ENCODE data around the gene PRKN. TPM values are rescaled to one million over a fixed set of nuclear protein-coding genes. Genes with fewer than 3 reads are reported as not detected.

PRKN gene
- total RNA-seq, 1 experiment from 2014 or later = 2.0 TPM

GRCh38 chr6:162710936-162711335 is 16.6 kb downstream of the PRKN start:
- H3K9me3 ChIP-seq (ENCODE audit: control insufficient read depth, low read depth, low read length) = no peaks in the 10 kb centered on the region
- Mint-ChIP-seq H3K36me3 (ENCODE audit: insufficient read depth in 1 of 3, low read depth in 3 of 3) (peaks cover 0 to 11% (median 0%) of the 10 kb centered on the region in 3 experiments; a peak in 3 of 7 replicates), H3K27ac (no peak overlapping the region), H3K4me1 (peaks cover 13 to 17% of the 10 kb centered on the region in 2 experiments), H3K27me3 (ENCODE audit: low read depth) (no peaks in the 10 kb centered on the region), H3K4me3 (no peak overlapping the region), H3K9me3 (peaks cover 4 to 7% of the 10 kb centered on the region in 2 experiments; a peak in 3 of 5 replicates)
- H3K79me1 ChIP-seq (ENCODE audit: insufficient read depth, low read depth, low read length, poor library complexity, severe bottlenecking) = no peaks in the 10 kb centered on the region
- H4K8ac ChIP-seq (replicated peaks; ENCODE audit: insufficient read length, low read depth, low read length) = no peak overlapping the region
- no peak overlapping the region for H4K5ac ChIP-seq (ENCODE audit: insufficient read length, low read depth, low read length)
- no peak overlapping the region for H4K91ac ChIP-seq (ENCODE audit: insufficient read length, low read depth, low read length)
- no peak overlapping the region for H3K56ac ChIP-seq (ENCODE audit: insufficient read length, low read depth, low read length)
- H3K4me2 ChIP-seq (ENCODE audit: insufficient read depth, insufficient read length, low read length) = no peak overlapping the region
- H2BK12ac ChIP-seq (ENCODE audit: insufficient read length, low read depth, low read length) = no peak overlapping the region
- no peak overlapping the region for H3K9ac ChIP-seq (ENCODE audit: extremely low read depth, insufficient read length, low read length)
- no peaks in the 10 kb centered on the region for H3K23me2 ChIP-seq (ENCODE audit: insufficient read length, low read depth, low read length, poor library complexity, severe bottlenecking)
- H2AK5ac ChIP-seq (ENCODE audit: insufficient read length, low read length) = no peak overlapping the region
- no peak overlapping the region for H3K4ac ChIP-seq (ENCODE audit: low read depth, low read length)
- no CpG with 5 or more reads among the region's 2 CpGs for WGBS (ENCODE audit: extremely low coverage, insufficient read length, low lambda C conversion rate)
- H3K27me3 ChIP-seq (ENCODE audit: insufficient read depth, low read length) = no peaks in the 10 kb centered on the region
- H3K23ac ChIP-seq (ENCODE audit: insufficient read length, low read depth, low read length) = no peak overlapping the region
- H2AFZ ChIP-seq (ENCODE audit: low read length) = no peak overlapping the region
- H2BK20ac ChIP-seq (ENCODE audit: low read depth, low read length, poor library complexity, severe bottlenecking) = no peak overlapping the region
- H3K4me1 ChIP-seq (ENCODE audit: insufficient read depth, low read length) = no peaks in the 10 kb centered on the region
- no peak overlapping the region for H2BK5ac ChIP-seq (ENCODE audit: insufficient read length, low read length)
- TF ChIP-seq CTCF (conservative IDR thresholded peaks at IDR 0.05) = no peak
- H3K27ac ChIP-seq (ENCODE audit: insufficient read length, low read depth, low read length) = no peak overlapping the region
- H3K18ac ChIP-seq (ENCODE audit: insufficient read length, low read depth, low read length) = no peak overlapping the region
- no peak overlapping the region for H3K14ac ChIP-seq (ENCODE audit: insufficient read depth, low read length)
- no peak for DNase-seq
- H4K20me1 ChIP-seq (ENCODE audit: control insufficient read depth, insufficient read depth, insufficient read length) = no peaks in the 10 kb centered on the region
- no peak overlapping the region for H3T11ph ChIP-seq (ENCODE audit: low read length)
- H2BK15ac ChIP-seq (ENCODE audit: low read depth, low read length) = no peak overlapping the region
- no peak overlapping the region for H2BK120ac ChIP-seq (ENCODE audit: low read depth, low read length, poor library complexity, severe bottlenecking)
- no peaks in the 10 kb centered on the region for H3K79me2 ChIP-seq (ENCODE audit: insufficient read depth, low read length)
